GM12874 (cell line): ENCODE results near the gene SLC6A1.

Experiments
- TF ChIP-seq, protein P1 (sequence below): IDR thresholded peaks from 2 replicates; pipeline ENCODE4 v1.5.1; 2011; ENCODE audit warnings: low read depth, mild to moderate bottlenecking, control low read depth, low read length, moderate library complexity; ENCODE audit not compliant: insufficient read depth

The SLC6A1 gene

DNA sequence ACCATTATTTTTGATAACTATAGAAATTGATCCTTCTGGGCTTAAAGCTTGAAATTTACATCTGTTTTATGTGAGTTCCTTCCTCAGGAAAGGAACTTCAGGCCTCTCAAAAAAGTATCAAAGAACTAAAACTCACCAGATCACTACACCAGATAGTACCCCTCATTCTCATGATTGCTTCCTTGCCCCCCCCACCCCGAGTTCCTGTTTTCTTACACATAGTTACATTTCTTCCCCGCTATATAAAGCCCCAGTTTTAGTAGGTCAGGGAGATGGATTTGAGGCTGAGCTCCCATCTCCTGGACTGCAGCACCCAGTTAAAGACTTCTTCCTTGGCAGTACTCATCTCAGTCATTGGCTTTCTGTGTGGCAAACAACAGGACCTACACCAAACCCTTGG, 81.5 kb downstream of the SLC6A1 start:
- TF ChIP-seq, protein P1, sequence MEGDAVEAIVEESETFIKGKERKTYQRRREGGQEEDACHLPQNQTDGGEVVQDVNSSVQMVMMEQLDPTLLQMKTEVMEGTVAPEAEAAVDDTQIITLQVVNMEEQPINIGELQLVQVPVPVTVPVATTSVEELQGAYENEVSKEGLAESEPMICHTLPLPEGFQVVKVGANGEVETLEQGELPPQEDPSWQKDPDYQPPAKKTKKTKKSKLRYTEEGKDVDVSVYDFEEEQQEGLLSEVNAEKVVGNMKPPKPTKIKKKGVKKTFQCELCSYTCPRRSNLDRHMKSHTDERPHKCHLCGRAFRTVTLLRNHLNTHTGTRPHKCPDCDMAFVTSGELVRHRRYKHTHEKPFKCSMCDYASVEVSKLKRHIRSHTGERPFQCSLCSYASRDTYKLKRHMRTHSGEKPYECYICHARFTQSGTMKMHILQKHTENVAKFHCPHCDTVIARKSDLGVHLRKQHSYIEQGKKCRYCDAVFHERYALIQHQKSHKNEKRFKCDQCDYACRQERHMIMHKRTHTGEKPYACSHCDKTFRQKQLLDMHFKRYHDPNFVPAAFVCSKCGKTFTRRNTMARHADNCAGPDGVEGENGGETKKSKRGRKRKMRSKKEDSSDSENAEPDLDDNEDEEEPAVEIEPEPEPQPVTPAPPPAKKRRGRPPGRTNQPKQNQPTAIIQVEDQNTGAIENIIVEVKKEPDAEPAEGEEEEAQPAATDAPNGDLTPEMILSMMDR = no peak

DNA sequence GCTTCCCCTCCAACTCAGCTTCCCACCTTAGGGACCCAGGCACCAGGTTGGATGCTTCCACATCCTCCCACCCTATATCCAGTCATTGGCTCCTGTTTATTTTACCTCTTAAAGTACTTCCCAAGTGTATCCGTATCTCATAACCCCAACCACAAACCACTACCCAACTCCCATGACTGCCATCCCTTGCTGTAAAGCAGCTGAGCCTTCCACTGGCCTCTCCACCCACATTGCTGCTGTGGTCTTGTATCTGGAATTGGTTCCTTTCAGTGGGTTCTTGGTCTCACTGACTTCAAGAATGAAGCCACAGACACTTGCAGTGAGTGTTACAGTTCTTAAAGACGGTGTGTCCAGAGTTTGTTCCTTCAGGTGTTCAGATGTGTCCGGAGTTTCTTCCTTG, 81.9 kb downstream of the SLC6A1 start:
- TF ChIP-seq, protein P1 = no peak

DNA sequence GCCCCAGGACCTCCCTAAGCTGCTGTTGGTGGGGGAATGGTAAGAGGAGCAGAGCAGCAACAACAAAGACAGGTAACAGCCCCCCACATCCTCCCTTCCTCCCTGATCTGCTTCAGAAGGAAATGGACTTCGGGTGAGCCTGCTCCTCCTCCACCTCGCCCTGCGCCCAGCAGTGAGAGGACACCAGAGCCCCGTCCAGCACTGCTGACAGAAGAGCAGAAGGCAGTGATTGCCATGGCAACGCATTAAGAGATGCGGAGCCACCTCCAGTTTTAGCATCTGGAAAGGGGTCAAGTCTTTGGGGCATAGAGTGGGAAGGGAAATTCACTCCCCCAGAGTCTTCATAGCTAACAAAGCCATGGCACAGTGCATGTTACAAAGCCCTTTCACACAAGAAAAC, 84.2 kb downstream of the SLC6A1 start:
- TF ChIP-seq, protein P1 = no peak

DNA sequence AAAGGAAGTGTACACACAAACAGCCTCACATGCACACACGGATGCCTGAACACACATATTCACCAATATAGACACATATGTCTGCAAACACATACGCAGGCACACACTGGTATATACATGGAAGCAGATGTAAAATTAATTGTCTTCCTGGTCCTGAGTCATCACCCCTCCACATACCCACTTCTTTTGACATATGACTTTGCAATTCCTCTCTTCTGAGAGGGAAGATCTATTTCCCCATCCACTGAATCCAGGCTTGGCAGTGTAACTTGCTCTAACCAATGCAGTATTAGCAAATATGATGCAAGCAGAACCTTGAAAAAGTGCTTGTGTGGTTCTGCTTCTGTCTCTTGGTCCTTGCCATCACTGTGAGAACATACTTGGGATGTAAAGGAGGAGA, 84.9 kb downstream of the SLC6A1 start:
- TF ChIP-seq, protein P1 = no peak

DNA sequence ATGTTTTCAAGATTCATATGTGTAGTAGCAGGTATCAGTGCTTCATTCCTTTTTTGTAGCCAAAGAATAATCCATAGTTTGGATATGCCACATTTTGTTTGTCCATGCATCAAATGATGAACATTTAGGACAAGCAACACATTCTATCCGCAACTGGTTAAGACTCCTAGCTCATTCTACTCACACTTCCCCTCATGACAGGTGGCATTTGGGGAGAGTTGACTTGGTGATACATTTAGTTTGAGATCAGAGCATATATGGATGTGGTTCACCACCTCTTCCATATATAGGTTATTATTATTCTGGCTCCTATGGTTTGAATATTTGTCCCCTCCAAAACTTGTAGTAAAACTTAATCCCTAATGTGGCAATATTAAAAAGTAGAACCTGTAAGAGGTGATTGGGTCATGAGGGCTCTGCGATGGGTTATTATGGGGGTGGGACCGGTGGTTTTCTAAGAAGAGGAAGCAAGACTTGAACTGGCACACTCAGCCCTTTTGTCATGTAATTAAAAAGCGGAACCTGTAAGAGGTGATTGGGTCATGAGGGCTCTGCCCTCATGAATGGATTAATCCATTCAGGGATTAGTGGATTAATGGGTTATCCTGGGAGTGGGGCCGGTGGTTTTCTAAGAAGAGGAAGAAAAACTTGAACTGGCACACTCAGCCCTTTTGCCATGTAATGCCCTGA, 86.4 kb downstream of the SLC6A1 start:
- TF ChIP-seq, protein P1 = no peak

DNA sequence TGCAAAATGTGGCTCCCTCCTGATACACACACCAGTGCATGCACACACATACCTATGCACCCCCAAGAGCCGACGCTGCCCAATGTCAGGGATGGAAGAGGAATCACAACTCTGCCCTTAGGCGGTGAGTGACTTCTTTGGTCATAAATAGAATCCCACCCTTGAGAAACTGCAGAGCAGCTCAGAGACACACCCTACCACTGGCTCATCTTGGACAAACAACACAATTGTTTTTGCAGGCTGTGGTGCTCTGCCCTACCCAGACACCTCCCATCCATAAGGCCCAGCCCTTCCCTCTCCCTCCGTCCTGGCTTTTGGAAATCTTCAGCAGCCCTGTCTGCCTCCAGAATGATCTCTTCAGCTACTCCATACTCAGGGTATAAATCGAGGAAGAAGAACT, 87.9 kb downstream of the SLC6A1 start:
- TF ChIP-seq, protein P1 = no peak

DNA sequence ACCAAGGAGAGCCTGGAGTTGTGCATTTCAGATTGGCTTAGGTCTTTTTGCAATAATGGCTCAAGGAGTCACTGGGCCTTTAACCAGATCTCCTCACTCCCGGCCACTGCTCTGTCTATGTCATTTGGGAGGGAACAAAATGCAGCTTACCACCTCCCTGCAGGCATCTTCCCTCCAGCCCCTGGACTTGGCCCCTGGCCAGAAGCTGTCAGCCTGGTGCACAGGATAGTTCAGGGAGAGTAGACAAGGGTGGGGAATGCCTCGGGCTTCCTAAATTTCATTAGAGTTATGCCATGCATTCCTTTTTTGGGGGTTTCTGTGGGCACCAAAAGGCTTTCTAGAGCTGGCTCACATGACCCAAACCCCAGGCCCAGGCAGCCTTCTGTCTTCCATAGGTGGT, 91.5 kb downstream of the SLC6A1 start:
- TF ChIP-seq, protein P1 = no peak
